ENCODE results near the gene SMPD3. TPM values are rescaled to one million over a fixed set of nuclear protein-coding genes. Genes with fewer than 3 reads are reported as not detected.

The SMPD3 gene
- total and polyA plus RNA-seq, 10 donors, result 0.66 to 6.5 (median 1.9) TPM

DNA sequence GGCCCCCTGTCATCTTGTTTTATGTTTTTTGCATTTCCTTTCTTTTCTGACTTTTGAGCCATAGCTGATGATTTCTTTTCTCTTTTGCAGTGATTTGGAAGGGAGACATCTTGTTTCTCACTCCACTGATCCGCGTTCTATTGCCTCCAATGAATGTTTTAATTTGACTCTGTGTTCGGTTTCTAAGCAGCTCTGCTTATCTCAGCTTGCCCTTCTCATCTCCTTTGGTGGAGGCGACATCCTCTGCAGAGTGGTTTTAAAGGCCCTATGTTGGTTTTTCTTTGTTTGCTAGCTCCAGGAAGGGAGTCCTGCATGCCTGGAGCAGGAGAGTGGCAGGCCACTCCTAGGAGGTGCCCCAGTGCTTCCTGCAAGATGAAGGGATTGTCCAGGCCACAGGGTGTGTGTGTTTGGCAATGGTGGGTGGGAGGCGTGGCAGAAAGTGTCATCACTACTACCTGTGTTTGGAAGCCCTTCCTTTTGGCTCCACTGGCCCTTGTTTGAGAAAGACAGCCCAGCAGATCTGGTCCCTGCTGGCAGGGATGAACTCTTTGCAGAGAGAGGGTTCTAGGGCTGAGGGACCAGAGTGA lies 13.6 kb downstream of the SMPD3 start:
- Histone ChIP-seq H3K4me1 (no peaks in the 10 kb centered on the region), H3K27me3 (replicated peaks in 1 of 7) (peaks cover 0 to 16% (median 0%) of the 10 kb centered on the region in 7 donors), H3K36me3 (no peaks in the 10 kb centered on the region), H3K9me3 (peaks cover 0 to 10% (median 6%) of the 10 kb centered on the region in 8 donors), H3K27ac (no peak overlapping the region), H3K4me3 (no peak overlapping the region)
- TF ChIP-seq, protein P1, sequence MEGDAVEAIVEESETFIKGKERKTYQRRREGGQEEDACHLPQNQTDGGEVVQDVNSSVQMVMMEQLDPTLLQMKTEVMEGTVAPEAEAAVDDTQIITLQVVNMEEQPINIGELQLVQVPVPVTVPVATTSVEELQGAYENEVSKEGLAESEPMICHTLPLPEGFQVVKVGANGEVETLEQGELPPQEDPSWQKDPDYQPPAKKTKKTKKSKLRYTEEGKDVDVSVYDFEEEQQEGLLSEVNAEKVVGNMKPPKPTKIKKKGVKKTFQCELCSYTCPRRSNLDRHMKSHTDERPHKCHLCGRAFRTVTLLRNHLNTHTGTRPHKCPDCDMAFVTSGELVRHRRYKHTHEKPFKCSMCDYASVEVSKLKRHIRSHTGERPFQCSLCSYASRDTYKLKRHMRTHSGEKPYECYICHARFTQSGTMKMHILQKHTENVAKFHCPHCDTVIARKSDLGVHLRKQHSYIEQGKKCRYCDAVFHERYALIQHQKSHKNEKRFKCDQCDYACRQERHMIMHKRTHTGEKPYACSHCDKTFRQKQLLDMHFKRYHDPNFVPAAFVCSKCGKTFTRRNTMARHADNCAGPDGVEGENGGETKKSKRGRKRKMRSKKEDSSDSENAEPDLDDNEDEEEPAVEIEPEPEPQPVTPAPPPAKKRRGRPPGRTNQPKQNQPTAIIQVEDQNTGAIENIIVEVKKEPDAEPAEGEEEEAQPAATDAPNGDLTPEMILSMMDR (IDR thresholded peaks at IDR 0.05 in 8 of 11, conservative IDR thresholded peaks at IDR 0.05 in 3 of 11), result no peak
- no peak for TF ChIP-seq POLR2AphosphoS5 (IDR thresholded peaks at IDR 0.05)
- DNase-seq, result no peak
- WGBS, 5 donors, result 59 to 77% (median 62%) methylated on average over 5 of the region's 5 CpGs
- intact Hi-C loops (cut with DNase I; ENCODE audit: low total_unique reads), result no loop called here

DNA sequence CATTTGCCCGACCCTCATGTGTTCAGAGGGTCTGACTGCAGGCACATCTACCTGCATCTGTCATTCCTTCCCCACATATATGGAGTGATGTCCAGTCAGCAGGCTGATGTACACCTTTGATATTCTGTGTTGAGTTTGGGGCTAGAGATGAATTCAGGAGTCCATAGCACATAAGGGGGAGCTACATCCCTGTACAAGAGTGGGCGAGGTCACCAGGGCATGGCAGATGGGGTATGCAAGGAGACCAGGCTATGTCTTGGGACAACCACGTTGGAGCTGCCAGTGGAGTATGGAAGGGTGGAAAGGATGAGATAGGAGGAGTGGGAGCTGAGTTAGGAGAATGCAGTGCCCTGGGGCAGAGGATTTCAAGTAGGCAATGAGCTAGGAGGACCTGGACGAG lies 15.0 kb downstream of the SMPD3 start:
- intact Hi-C loops (cut with DNase I; ENCODE audit: low total_unique reads), result no loop called here
- no peak for TF ChIP-seq POLR2AphosphoS5 (IDR thresholded peaks at IDR 0.05)
- no peak for TF ChIP-seq POLR2A (IDR thresholded peaks at IDR 0.05)
- TF ChIP-seq, protein P1 (IDR thresholded peaks at IDR 0.05 in 8 of 11, conservative IDR thresholded peaks at IDR 0.05 in 3 of 11), result no peak
- Histone ChIP-seq H3K4me3 (no peak overlapping the region), H3K27me3 (replicated peaks in 1 of 7) (peaks cover 0 to 4% (median 0%) of the 10 kb centered on the region in 7 donors), H3K36me3 (no peaks in the 10 kb centered on the region), H3K27ac (no peak overlapping the region), H3K4me1 (no peaks in the 10 kb centered on the region), H3K9me3 (peaks cover 0 to 10% (median 6%) of the 10 kb centered on the region in 8 donors)
- WGBS, 5 donors, result 78 to 89% (median 84%) methylated on average over 4 of the region's 4 CpGs
- no peak for DNase-seq

DNA sequence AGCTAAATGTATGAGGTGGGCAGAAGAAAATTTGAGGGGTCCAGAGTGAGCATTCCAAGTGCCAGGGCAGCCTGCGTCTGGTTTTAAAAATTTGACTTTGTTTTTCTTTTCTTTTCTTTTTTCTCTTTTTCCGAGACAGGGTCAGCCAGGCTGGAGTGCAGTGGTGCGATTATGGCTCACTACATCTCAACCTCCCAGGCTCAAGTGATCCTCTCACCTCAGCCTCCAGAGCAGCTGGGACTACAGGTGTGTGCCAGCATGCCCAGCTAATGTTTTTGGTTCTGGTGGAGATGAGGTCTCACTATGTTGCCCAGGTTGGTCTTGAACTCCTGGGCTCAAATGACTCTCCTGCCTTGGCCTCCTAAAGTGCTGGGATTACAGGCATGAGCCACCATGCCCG lies 15.6 kb downstream of the SMPD3 start:
- H3K27me3 ChIP-seq (replicated peaks in 1 of 7), result no peaks in the 10 kb centered on the region
- H3K36me3 ChIP-seq, result no peaks in the 10 kb centered on the region
- H3K4me1 ChIP-seq, result no peaks in the 10 kb centered on the region
- H3K27ac ChIP-seq, result no peak overlapping the region
- 93 to 98% (median 94%) methylated on average over 4 of the region's 4 CpGs for WGBS, 5 donors
- intact Hi-C loops (cut with DNase I; ENCODE audit: low total_unique reads), result no loop called here
- H3K4me3 ChIP-seq, result no peak overlapping the region
- TF ChIP-seq, protein P1 (IDR thresholded peaks at IDR 0.05 in 8 of 11, conservative IDR thresholded peaks at IDR 0.05 in 3 of 11), result no peak
- TF ChIP-seq POLR2AphosphoS5 (IDR thresholded peaks at IDR 0.05) (no peak), POLR2A (IDR thresholded peaks at IDR 0.05) (no peak)
- no peak for DNase-seq
- H3K9me3 ChIP-seq, result peaks cover 0 to 10% (median 6%) of the 10 kb centered on the region in 8 donors

DNA sequence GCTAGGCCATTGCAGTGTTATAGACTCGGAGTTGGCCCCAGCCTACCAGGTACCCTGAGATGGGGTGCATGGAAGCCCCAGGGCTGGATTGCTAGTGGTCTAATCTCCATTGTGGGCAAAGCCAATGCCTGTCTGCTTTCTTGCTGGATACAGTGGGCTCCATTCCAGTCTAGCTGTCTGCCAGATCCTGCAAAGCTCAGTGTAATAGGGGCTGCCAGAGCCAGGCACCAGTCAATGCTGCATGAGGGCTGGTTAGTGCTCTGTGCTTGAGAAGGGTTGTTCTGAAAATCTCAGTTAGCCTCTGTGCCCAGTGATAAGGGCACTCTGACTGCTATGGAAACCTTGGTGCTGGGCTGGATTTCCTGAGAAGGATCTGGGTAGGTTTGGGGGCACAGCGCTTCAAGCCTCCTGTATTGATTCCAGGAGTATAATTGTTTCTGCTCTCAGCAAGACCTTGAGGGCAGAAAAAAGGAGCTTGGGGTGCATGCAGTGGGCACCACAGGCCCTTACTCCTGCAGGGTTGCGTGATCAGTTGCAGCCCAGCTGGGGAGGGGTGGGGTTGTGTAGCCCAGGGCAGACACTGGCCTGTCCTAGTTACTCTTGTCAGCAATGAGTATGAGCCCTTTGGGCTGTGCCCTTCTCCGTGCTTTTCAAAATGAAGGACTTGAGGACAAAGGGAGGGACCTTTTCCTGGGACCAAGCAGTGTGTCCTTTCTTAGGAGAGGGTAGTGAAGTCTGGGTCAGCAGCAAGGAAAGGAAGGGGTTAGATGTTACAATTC lies 19.0 kb downstream of the SMPD3 start:
- WGBS, 5 donors, result 70 to 82% (median 71%) methylated on average over 4 of the region's 4 CpGs
- no peak for TF ChIP-seq POLR2A (IDR thresholded peaks at IDR 0.05)
- no peak for TF ChIP-seq POLR2AphosphoS5 (IDR thresholded peaks at IDR 0.05)
- TF ChIP-seq, protein P1 (IDR thresholded peaks at IDR 0.05 in 8 of 11, conservative IDR thresholded peaks at IDR 0.05 in 3 of 11), result no peak

More for the DNA sequence above, 19.0 kb downstream of the SMPD3 start:
- Histone ChIP-seq H3K4me1 (no peaks in the 10 kb centered on the region), H3K36me3 (no peaks in the 10 kb centered on the region), H3K27ac (no peak overlapping the region), H3K4me3 (no peak overlapping the region), H3K9me3 (no peaks in the 10 kb centered on the region), H3K27me3 (replicated peaks in 1 of 7) (no peaks in the 10 kb centered on the region)
- intact Hi-C loops (cut with DNase I; ENCODE audit: low total_unique reads), result no loop called here
- no peak for DNase-seq

Data from spleen (tissue), 11 donors.